ENCODE results near the gene XAGE1B.

DNA sequence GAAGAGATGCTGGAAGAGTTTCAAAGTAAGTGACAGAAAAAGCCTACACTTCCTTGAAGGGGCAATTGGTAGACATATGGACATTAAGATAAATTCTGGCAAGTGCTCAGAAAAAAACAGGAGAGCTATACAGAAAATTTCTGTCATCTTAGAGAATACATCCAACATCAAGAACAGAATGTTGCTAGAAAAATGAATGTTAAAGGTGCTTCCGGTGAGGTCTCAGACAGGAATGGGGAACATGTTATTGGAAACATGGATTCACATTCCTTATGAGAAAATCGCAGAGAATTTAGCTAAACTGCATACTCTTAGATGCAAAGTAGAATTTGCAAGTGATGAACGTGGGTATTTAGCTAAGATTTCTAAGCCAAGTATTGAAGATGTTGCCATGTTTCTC is 9.5 kb downstream of the XAGE1B start:
- no peak for TF ChIP-seq ZNF274 (IDR thresholded peaks at IDR 0.05; ENCODE audit: low read depth, low read length)
- no peak for TF ChIP-seq YY1 (IDR thresholded peaks at IDR 0.05; ENCODE audit: insufficient read depth, insufficient read length)

Data from NT2/D1 (cell line).